A549 (cell line): ENCODE data around the gene RALGAPA1.

Experiments used
- CEBPB ChIP-seq, 2 experiments: fragments of >200 bp in 1 of 2; sonication (Bioruptor Twin) in 1 of 2; formaldehyde crosslinking in 1 of 2; IDR thresholded peaks; 2 replicates each; pipeline ENCODE4 v1.6.1; 2012 to 2016
- CTCF ChIP-seq: fragments of >200 bp; sonication (Bioruptor Twin); formaldehyde crosslinking; IDR thresholded peaks from 3 replicates; pipeline ENCODE4 v1.5.1; 2016
- EP300 ChIP-seq, 2 experiments: fragments of >200 bp; sonication (Bioruptor Twin); formaldehyde crosslinking; IDR thresholded peaks; 2 replicates in 1 of 2; 3 replicates in 1 of 2; pipeline ENCODE4 v1.6.1; 2016 to 2017
- HDAC2 ChIP-seq: fragments of 200-600 bp; sonication (generic); IDR thresholded peaks from 2 replicates; pipeline ENCODE4 v1.6.1; 2016
- HOXA7 ChIP-seq: fragments of 250-450 bp; sonication (Bioruptor Pico); IDR thresholded peaks from 2 replicates; pipeline ENCODE4 v1.5.0; 2020; ENCODE audit warnings: mild to moderate bottlenecking, moderate library complexity
- POLR2A ChIP-seq: IDR thresholded peaks from 2 replicates; pipeline ENCODE4 v1.6.1; 2012; ENCODE audit warnings: mild to moderate bottlenecking, low read length
- POLR2AphosphoS2 ChIP-seq: conservative IDR thresholded peaks from 2 replicates; pipeline ENCODE4 v1.6.1; 2012; ENCODE audit warnings: low read length, improper control_type of control experiment, inconsistent platforms
- RARB ChIP-seq: fragments of 250-450 bp; sonication (Bioruptor Pico); IDR thresholded peaks from 2 replicates; pipeline ENCODE4 v1.8.0; 2021; ENCODE audit warnings: mild to moderate bottlenecking, moderate library complexity
- RCOR1 ChIP-seq: fragments of 150-350 bp; IDR thresholded peaks from 2 replicates; pipeline ENCODE4 v1.6.1; 2014; ENCODE audit warnings: antibody characterized with exemption, low read length, low read depth
- SMC3 ChIP-seq: fragments of >200 bp; sonication (Bioruptor Twin); formaldehyde crosslinking; IDR thresholded peaks from 3 replicates; pipeline ENCODE4 v1.6.1; 2018; ENCODE audit warnings: inconsistent platforms
- TF ChIP-seq, protein P1 (sequence below): IDR thresholded peaks from 2 replicates; pipeline ENCODE4 v1.6.1; 2012
- TF ChIP-seq, protein P2 (sequence below): fragments of 200-600 bp; sonication (generic); IDR thresholded peaks from 2 replicates; pipeline ENCODE4 v1.6.1; 2016; ENCODE audit warnings: antibody characterized with exemption, mild to moderate bottlenecking, moderate library complexity

DNA sequence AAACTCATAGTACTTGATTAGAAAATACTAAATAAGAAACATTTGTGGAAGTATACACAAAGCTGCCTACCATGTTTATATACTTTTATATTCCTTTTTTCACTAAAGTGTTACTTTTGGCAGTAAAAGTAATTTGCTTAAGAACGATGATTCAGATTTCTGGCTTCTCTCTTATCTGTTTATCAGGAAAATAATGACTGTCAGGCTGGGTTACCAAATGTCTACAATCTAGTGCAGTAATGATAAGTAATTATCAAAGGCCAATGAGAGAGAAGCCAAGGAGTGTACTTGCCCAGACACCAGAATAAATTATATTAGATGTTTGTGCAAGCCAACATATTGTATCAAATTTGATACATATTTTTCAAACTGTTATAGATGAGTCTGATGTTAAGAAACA lies 113.4 kb downstream of the RALGAPA1 start:
- TF ChIP-seq EP300 (IDR thresholded peaks at IDR 0.05) (no peak), CTCF (no peak), POLR2A (no peak), RARB (CRISPR knock-in tag) (no peak), HDAC2 (no peak), CEBPB (IDR thresholded peaks at IDR 0.05) (no peak), SMC3 (no peak), HOXA7 (CRISPR knock-in tag) (no peak), RCOR1 (no peak), POLR2AphosphoS2 (no peak)
- TF ChIP-seq, protein P1, sequence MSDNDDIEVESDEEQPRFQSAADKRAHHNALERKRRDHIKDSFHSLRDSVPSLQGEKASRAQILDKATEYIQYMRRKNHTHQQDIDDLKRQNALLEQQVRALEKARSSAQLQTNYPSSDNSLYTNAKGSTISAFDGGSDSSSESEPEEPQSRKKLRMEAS, result no peak
- TF ChIP-seq, protein P2, sequence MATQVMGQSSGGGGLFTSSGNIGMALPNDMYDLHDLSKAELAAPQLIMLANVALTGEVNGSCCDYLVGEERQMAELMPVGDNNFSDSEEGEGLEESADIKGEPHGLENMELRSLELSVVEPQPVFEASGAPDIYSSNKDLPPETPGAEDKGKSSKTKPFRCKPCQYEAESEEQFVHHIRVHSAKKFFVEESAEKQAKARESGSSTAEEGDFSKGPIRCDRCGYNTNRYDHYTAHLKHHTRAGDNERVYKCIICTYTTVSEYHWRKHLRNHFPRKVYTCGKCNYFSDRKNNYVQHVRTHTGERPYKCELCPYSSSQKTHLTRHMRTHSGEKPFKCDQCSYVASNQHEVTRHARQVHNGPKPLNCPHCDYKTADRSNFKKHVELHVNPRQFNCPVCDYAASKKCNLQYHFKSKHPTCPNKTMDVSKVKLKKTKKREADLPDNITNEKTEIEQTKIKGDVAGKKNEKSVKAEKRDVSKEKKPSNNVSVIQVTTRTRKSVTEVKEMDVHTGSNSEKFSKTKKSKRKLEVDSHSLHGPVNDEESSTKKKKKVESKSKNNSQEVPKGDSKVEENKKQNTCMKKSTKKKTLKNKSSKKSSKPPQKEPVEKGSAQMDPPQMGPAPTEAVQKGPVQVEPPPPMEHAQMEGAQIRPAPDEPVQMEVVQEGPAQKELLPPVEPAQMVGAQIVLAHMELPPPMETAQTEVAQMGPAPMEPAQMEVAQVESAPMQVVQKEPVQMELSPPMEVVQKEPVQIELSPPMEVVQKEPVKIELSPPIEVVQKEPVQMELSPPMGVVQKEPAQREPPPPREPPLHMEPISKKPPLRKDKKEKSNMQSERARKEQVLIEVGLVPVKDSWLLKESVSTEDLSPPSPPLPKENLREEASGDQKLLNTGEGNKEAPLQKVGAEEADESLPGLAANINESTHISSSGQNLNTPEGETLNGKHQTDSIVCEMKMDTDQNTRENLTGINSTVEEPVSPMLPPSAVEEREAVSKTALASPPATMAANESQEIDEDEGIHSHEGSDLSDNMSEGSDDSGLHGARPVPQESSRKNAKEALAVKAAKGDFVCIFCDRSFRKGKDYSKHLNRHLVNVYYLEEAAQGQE, result no peak
